Fibroblast of villous mesenchyme (primary cell): ENCODE data around the gene ZMYND11. TPM values are rescaled to one million over a fixed set of nuclear protein-coding genes. Genes with fewer than 3 reads are reported as not detected.

Source experiments
- DNase-seq: peaks from one replicate; pipeline ENCODE4 v3.0.0-alpha.2; 2010; ENCODE audit warnings: low read depth
- H3K4me3 ChIP-seq: 2 replicates; pipeline ENCODE4 v1.5.1; 2011; ENCODE audit warnings: low read depth, mild to moderate bottlenecking, low read length
- total RNA-seq: library from RNA; depleted of rRNA; stranded (reverse); fragments of >200 nt; gene quantifications from 2 replicates; pipeline ENCODE4 v1.2.3, GENCODE V29; 2012
- TF ChIP-seq, protein P1 (sequence below): IDR thresholded peaks from 2 replicates; pipeline ENCODE4 v1.5.1; 2012; ENCODE audit warnings: low read depth, mild to moderate bottlenecking, low read length; ENCODE audit not compliant: insufficient read depth

Gene ZMYND11
- total RNA-seq, 1 donor = 53.5 TPM

DNA sequence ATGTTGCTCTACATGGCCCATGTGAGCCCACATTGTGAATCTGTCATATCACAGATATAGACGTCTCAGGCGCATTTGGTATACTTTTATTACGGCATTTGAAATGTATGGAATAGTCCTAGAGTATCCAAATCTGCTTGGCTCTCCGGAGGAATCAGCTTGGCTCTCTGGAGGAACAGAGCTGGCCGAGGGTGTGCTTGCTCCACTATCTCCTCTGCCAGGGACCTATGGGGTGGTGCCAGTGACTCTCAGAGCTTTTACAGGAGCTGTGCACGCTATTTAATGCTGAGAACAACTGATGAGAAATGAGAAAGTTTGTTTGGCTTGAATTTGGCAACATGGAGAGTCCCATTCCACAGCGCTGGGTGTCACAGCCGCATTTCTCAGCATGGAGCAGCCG, 144.0 kb downstream of the ZMYND11 start:
- no peak for DNase-seq
- TF ChIP-seq, protein P1, sequence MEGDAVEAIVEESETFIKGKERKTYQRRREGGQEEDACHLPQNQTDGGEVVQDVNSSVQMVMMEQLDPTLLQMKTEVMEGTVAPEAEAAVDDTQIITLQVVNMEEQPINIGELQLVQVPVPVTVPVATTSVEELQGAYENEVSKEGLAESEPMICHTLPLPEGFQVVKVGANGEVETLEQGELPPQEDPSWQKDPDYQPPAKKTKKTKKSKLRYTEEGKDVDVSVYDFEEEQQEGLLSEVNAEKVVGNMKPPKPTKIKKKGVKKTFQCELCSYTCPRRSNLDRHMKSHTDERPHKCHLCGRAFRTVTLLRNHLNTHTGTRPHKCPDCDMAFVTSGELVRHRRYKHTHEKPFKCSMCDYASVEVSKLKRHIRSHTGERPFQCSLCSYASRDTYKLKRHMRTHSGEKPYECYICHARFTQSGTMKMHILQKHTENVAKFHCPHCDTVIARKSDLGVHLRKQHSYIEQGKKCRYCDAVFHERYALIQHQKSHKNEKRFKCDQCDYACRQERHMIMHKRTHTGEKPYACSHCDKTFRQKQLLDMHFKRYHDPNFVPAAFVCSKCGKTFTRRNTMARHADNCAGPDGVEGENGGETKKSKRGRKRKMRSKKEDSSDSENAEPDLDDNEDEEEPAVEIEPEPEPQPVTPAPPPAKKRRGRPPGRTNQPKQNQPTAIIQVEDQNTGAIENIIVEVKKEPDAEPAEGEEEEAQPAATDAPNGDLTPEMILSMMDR = no peak
- H3K4me3 ChIP-seq = no peak overlapping the region

DNA sequence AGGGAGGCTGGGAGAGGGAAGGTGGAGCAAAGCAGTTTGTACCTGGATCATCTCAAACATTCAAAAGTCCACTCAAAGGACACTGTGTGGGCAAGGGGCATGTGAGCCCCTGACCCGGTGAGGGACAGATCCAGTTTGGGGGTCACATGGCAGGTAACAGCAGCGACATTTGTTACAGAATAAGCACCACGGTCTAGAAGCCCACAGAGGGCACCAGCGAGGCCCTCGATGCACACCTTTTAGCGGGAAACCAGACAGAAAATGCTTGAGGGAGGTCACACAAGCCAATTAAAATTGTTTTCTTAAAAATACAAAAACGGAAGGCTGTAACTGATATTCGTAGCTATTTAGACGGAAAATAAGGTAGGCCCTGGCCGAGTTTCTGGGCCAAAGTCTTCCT, 144.4 kb downstream of the ZMYND11 start:
- H3K4me3 ChIP-seq = no peak overlapping the region
- DNase-seq = no peak
- TF ChIP-seq, protein P1 = no peak

DNA sequence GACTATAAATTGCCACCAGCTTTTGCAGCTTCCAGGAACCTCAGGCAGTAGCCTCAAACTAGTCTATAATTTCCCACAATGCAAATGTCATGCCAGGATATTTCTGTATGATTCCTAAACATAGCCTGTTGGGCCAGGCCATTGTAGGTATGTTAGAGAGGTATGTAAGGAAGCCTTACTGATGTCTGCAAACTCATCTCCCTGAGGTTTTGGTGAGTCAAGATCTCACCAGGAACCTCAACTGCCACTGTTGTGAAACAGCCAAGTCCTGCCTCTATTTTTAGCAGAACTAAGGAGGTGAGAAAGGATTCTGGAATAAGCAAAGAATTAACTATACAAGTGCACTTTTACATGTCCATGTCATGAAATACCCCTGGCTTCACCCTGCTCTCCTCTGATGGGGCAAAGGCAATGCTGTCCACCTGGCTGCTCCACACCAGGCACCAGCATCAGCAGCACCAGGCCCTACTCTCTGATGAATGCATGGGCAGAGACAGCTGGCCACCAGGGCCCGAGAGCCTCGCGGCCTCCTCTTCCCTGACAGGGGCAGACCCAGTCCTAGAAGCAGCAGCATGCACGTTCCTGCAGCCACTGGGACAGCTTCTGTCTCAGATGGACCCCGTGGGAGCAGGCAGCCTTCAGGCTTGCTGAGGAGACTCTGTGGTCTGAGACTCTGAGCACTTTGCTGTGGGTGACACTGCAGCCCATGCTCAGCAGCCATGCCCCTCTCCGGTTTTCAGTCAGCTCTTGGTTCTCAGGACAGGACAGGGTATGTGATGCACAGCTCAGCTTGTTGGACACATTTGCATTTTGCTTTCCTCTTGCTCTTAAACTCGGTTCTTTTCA, 147.3 kb downstream of the ZMYND11 start:
- no peak overlapping the region for H3K4me3 ChIP-seq
- TF ChIP-seq, protein P1 = no peak
- peak; percentile 19 for DNase-seq

DNA sequence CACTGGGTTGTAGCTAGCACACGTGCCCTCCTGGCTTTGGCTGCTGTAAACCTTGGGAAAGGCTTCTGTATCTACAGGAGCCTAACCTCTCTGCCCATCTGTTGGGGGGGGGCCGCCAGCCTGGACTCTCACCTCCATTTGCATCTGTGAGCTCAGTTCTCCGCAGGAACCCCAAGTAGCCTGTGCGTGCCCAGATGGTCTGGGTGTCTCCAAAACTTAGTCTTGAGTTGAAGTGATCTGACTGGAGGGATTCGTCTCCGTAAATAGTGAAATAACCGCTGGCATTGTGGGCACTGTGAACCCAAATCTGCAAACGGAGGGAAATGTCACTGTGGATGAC, 147.9 kb downstream of the ZMYND11 start:
- TF ChIP-seq, protein P1 = no peak
- H3K4me3 ChIP-seq = no peak overlapping the region
- DNase-seq = no peak

DNA sequence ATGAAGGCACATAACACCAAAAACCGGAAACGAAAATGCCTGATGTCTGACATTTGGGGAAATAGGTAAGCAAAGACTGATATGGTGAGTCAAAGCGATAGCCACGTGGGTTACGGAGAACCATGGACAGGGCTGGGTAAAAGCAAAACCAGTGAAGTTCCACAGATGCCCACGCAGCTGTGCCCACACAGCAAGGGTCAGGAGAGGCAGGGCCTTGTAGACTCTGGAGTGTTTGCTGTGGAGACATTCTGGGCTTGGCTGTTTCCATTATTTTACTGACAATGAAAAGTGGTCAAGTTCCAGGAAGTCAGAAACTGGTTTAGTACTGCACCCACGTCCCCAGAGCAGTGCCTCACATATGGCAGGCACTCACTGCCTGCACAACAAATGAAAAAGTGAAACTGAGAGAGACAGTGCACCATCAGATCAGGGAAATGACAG, 148.7 kb downstream of the ZMYND11 start:
- TF ChIP-seq, protein P1 = no peak
- no peak overlapping the region for H3K4me3 ChIP-seq
- no peak for DNase-seq

DNA sequence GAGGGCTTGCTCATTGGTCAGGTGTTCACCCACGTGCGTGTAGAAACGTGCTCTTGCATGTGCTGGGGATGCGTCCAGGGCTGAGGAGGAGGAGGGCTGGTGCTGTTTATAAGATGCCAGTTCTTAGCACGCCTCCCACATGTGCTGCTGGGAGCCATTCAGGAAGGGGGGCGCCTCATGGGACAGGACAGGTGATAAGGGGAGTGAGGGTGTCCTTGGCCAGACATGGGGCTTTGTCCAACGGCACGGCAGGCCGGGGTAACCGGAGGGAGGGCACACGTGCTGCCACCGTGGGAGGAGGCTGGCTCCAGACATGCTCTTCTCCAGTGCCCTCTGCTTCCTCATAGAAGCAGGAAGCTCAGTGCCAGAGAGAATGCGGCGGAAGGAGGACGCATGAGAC, 150.0 kb downstream of the ZMYND11 start:
- H3K4me3 ChIP-seq = no peak overlapping the region
- TF ChIP-seq, protein P1 = no peak
- DNase-seq = no peak

DNA sequence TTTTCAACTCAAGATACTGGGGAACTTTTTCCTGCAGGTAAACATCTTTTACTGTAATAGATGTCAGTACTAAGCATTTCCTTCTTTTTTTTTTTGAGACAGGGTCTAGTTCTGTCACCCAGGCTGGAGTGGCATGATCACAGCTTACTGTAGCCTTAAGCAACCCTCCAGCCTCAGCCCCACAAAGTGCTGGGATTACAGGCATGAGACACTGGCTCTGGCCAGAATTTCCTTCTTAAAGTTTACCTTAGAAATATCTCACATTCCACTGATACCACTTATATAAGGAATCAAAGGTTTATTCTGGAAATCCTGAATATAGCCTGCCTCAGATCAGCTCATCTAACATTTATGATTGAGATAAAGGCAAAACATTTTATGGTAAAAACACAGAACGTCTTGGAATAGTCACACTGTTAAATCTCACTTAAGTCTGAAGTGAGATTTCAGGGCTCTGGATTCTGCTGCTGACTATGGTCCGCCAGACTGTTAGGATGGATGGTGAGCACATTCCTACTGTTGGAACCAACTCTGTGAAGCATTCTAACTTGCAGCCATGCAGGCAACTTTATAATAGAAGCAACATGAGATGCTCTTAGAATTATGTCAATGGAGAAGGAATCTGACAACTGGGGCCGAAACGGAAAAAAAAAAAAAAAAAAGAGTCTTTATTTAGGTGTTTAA, 151.9 kb downstream of the ZMYND11 start:
- TF ChIP-seq, protein P1 = no peak
- peak; percentile 37 for DNase-seq
- H3K4me3 ChIP-seq = no peak overlapping the region
